H9 (cell line): ENCODE measurements around the gene BCAS4. TPM values are rescaled to one million over a fixed set of nuclear protein-coding genes. Genes with fewer than 3 reads are reported as not detected.

Source experiments
- DNase-seq: peaks from one replicate; pipeline ENCODE4 v3.0.0-alpha.2; 2017
- H2AFZ ChIP-seq: one replicate; pipeline ENCODE4 v1.6.1; 2013; ENCODE audit warnings: mild to moderate bottlenecking, low read length, control low read depth, moderate library complexity
- H2AK5ac ChIP-seq: 2 replicates; pipeline ENCODE4 v1.6.1; 2013; ENCODE audit warnings: low read length, control low read depth, mixed read lengths; ENCODE audit not compliant: insufficient read length
- H2BK120ac ChIP-seq: one replicate; pipeline ENCODE4 v1.6.1; 2013; ENCODE audit warnings: low read depth, mild to moderate bottlenecking, low read length, control low read depth, inconsistent platforms; ENCODE audit not compliant: poor library complexity, severe bottlenecking
- H2BK12ac ChIP-seq: 2 replicates; pipeline ENCODE4 v1.6.1; 2013; ENCODE audit warnings: low read length, control low read depth, mixed read lengths, low read depth; ENCODE audit not compliant: insufficient read length
- H2BK15ac ChIP-seq: 2 replicates; pipeline ENCODE4 v1.6.1; 2013; ENCODE audit warnings: low read depth, low read length, control low read depth
- H2BK20ac ChIP-seq: one replicate; pipeline ENCODE4 v1.6.1; 2013; ENCODE audit warnings: low read depth, mild to moderate bottlenecking, low read length, control low read depth, inconsistent platforms; ENCODE audit not compliant: poor library complexity, severe bottlenecking
- H2BK5ac ChIP-seq: 2 replicates; pipeline ENCODE4 v1.6.1; 2013; ENCODE audit warnings: low read length, control low read depth, mixed read lengths; ENCODE audit not compliant: insufficient read length
- H3K14ac ChIP-seq: 2 replicates; pipeline ENCODE4 v1.6.1; 2013; ENCODE audit warnings: low read length, control low read depth; ENCODE audit not compliant: insufficient read depth
- H3K18ac ChIP-seq: 2 replicates; pipeline ENCODE4 v1.6.1; 2013; ENCODE audit warnings: low read depth, mild to moderate bottlenecking, mixed read lengths, low read length, control low read depth; ENCODE audit not compliant: insufficient read length
- H3K23ac ChIP-seq: 2 replicates; pipeline ENCODE4 v1.6.1; 2013; ENCODE audit warnings: low read length, control low read depth, mixed read lengths, low read depth; ENCODE audit not compliant: insufficient read length
- H3K23me2 ChIP-seq: 2 replicates; pipeline ENCODE4 v1.6.1; 2013; ENCODE audit warnings: low read depth, mild to moderate bottlenecking, mixed read lengths, low read length, control low read depth; ENCODE audit not compliant: insufficient read length, poor library complexity, severe bottlenecking
- H3K27ac ChIP-seq: 2 replicates; pipeline ENCODE4 v1.5.1; 2013; ENCODE audit warnings: low read length, control low read depth, mixed read lengths, low read depth; ENCODE audit not compliant: insufficient read length
- H3K27me3 ChIP-seq: 2 replicates; pipeline ENCODE4 v1.6.1; 2013; ENCODE audit warnings: low read length, control low read depth, inconsistent platforms; ENCODE audit not compliant: insufficient read depth
- H3K4ac ChIP-seq: 2 replicates; pipeline ENCODE4 v1.6.1; 2013; ENCODE audit warnings: low read depth, mild to moderate bottlenecking, control low read depth, inconsistent platforms, low read length, moderate library complexity
- H3K4me1 ChIP-seq: 2 replicates; pipeline ENCODE4 v1.6.1; 2013; ENCODE audit warnings: low read length, control low read depth, inconsistent platforms; ENCODE audit not compliant: insufficient read depth
- H3K4me2 ChIP-seq: 2 replicates; pipeline ENCODE4 v1.6.1; 2013; ENCODE audit warnings: low read length, control low read depth, mixed read lengths; ENCODE audit not compliant: insufficient read length, insufficient read depth
- H3K56ac ChIP-seq: 2 replicates; pipeline ENCODE4 v1.6.1; 2013; ENCODE audit warnings: low read depth, mild to moderate bottlenecking, mixed read lengths, low read length, control low read depth; ENCODE audit not compliant: insufficient read length
- H3K79me1 ChIP-seq: 2 replicates; pipeline ENCODE4 v1.6.1; 2013; ENCODE audit warnings: low read depth, mild to moderate bottlenecking, moderate library complexity, low read length, control low read depth, inconsistent platforms; ENCODE audit not compliant: insufficient read depth, poor library complexity, severe bottlenecking
- H3K79me2 ChIP-seq: 2 replicates; pipeline ENCODE4 v1.6.1; 2013; ENCODE audit warnings: low read length, control low read depth, inconsistent platforms; ENCODE audit not compliant: insufficient read depth
- H3K9ac ChIP-seq: 2 replicates; pipeline ENCODE4 v1.6.1; 2013; ENCODE audit warnings: low read length, control low read depth, mixed read lengths; ENCODE audit not compliant: insufficient read length; ENCODE audit errors: extremely low read depth
- H3K9me3 ChIP-seq: one replicate; pipeline ENCODE4 v1.6.1; 2013; ENCODE audit warnings: low read depth, low read length, inconsistent platforms; ENCODE audit not compliant: control insufficient read depth
- H3T11ph ChIP-seq: one replicate; pipeline ENCODE4 v1.6.1; 2013; ENCODE audit warnings: mild to moderate bottlenecking, low read length, control low read depth, inconsistent platforms
- H4K20me1 ChIP-seq: one replicate; pipeline ENCODE4 v1.6.1; 2013; ENCODE audit not compliant: control insufficient read depth, insufficient read length, insufficient read depth
- H4K5ac ChIP-seq: 2 replicates; pipeline ENCODE4 v1.6.1; 2013; ENCODE audit warnings: low read depth, mild to moderate bottlenecking, mixed read lengths, low read length, control low read depth; ENCODE audit not compliant: insufficient read length
- H4K8ac ChIP-seq: replicated peaks from 2 replicates; pipeline ENCODE4 v1.6.1; 2013; ENCODE audit warnings: low read length, control low read depth, mixed read lengths, low read depth; ENCODE audit not compliant: insufficient read length
- H4K91ac ChIP-seq: 2 replicates; pipeline ENCODE4 v1.6.1; 2013; ENCODE audit warnings: low read depth, mild to moderate bottlenecking, moderate library complexity, mixed read lengths, low read length, control low read depth; ENCODE audit not compliant: insufficient read length
- H3K27ac Mint-ChIP-seq, 3 experiments: 2 replicates in 2 of 3; 3 replicates in 1 of 3; pipeline ENCODE4 v1.8.0; 2020 to 2021; ENCODE audit warnings: mixed read lengths in 3 of 3, mild to moderate bottlenecking in 1 of 3, moderate library complexity in 1 of 3
- H3K27me3 Mint-ChIP-seq: 2 replicates; pipeline ENCODE4 v1.8.0; 2021; ENCODE audit warnings: low read depth, mild to moderate bottlenecking, moderate library complexity, mixed read lengths
- H3K36me3 Mint-ChIP-seq, 3 experiments: 2 replicates in 2 of 3; 3 replicates in 1 of 3; pipeline ENCODE4 v1.8.0; 2020 to 2021; ENCODE audit warnings: low read depth in 3 of 3, mixed read lengths in 3 of 3; ENCODE audit not compliant: insufficient read depth in 1 of 3
- H3K4me1 Mint-ChIP-seq, 2 experiments: 2 replicates each; pipeline ENCODE4 v1.8.0; 2020; ENCODE audit warnings: mixed read lengths in 2 of 2
- H3K4me3 Mint-ChIP-seq, 2 experiments: 2 replicates in 1 of 2; 3 replicates in 1 of 2; pipeline ENCODE4 v1.8.0; 2020 to 2021; ENCODE audit warnings: mild to moderate bottlenecking in 2 of 2, mixed read lengths in 2 of 2, moderate library complexity in 1 of 2
- H3K9me3 Mint-ChIP-seq, 2 experiments: 2 replicates in 1 of 2; 3 replicates in 1 of 2; pipeline ENCODE4 v1.8.0; 2020; ENCODE audit warnings: mild to moderate bottlenecking in 2 of 2, mixed read lengths in 2 of 2, moderate library complexity in 1 of 2
- WGBS: extraction: QIAGEN DNeasy Blood & Tissue Kit; methylation state at CpG from one replicate; pipeline ENCODE4 v1.1.7; 2013; ENCODE audit warnings: missing lambda C conversion rate, low lambda C conversion rate, mixed read lengths; ENCODE audit not compliant: insufficient read length; ENCODE audit errors: extremely low coverage; 5-methylcytosine and 5-hydroxymethylcytosine counted together
- total RNA-seq: library from RNA; stranded (reverse); gene quantifications from 2 replicates; pipeline ENCODE4 v1.2.1, GENCODE V29; 2021
- TF ChIP-seq, protein P1 (sequence below): fragments of 200-600 bp; sonication (generic); conservative IDR thresholded peaks from 3 replicates; pipeline ENCODE4 v1.8.0; 2021; ENCODE audit warnings: antibody characterized with exemption, mild to moderate bottlenecking

BCAS4 gene
- total RNA-seq, 1 experiment from 2014 or later, result 16.9 TPM

DNA sequence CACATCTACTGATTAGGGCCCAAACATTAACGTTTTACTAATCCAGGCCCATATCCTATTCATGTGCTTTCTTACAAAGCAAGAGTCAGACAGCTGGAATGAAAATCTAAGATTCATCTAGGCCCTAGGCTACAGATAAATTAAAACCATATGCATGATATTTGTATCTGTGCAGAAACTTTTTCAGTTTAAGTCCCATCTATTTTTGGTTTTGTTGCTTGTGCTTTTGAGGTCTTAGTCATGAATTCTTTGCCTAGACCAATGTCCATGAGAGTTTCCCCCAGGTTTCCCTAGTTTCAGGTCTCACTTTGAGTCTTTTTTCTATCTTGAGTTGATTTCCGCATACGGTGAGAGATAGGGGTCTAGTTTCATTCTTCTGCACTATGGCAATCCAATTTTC lies 116.2 kb downstream of the BCAS4 start:
- peak overlapping the region in 1 of 3 experiments; percentile 47; a peak in 1 of 7 replicates for H3K27ac Mint-ChIP-seq
- H3K9ac ChIP-seq, result no peak overlapping the region
- no peak overlapping the region for H2BK15ac ChIP-seq
- H3K4me3 Mint-ChIP-seq, result no peak overlapping the region
- H3T11ph ChIP-seq, result no peak overlapping the region
- H3K4ac ChIP-seq, result no peak overlapping the region
- no peak overlapping the region for H3K23ac ChIP-seq
- H2BK20ac ChIP-seq, result no peak overlapping the region
- H3K9me3 Mint-ChIP-seq, result no peaks in the 10 kb centered on the region
- no CpG with 5 or more reads among the region's 3 CpGs for WGBS
- H4K5ac ChIP-seq, result no peak overlapping the region
- H3K79me1 ChIP-seq, result no peaks in the 10 kb centered on the region
- no peak overlapping the region for H3K4me2 ChIP-seq
- H3K36me3 Mint-ChIP-seq, result peaks cover 11 to 64% (median 49%) of the 10 kb centered on the region in 3 experiments; a peak in 6 of 7 replicates
- H2BK5ac ChIP-seq, result no peak overlapping the region
- DNase-seq, result no peak
- no peak overlapping the region for H3K27ac ChIP-seq
- no peak overlapping the region for H3K56ac ChIP-seq
- H2AK5ac ChIP-seq, result no peak overlapping the region
- no peaks in the 10 kb centered on the region for H4K20me1 ChIP-seq
- H4K8ac ChIP-seq, result no peak overlapping the region
- H3K23me2 ChIP-seq, result no peaks in the 10 kb centered on the region
- no peaks in the 10 kb centered on the region for H3K27me3 Mint-ChIP-seq
- H2BK120ac ChIP-seq, result no peak overlapping the region
- H2BK12ac ChIP-seq, result no peak overlapping the region
- peaks cover 54 to 55% of the 10 kb centered on the region in 2 experiments for H3K4me1 Mint-ChIP-seq
- no peak overlapping the region for H4K91ac ChIP-seq
- peaks cover 2% of the 10 kb centered on the region; the same call in 1 of the 2 replicates for H3K4me1 ChIP-seq
- TF ChIP-seq, protein P1, sequence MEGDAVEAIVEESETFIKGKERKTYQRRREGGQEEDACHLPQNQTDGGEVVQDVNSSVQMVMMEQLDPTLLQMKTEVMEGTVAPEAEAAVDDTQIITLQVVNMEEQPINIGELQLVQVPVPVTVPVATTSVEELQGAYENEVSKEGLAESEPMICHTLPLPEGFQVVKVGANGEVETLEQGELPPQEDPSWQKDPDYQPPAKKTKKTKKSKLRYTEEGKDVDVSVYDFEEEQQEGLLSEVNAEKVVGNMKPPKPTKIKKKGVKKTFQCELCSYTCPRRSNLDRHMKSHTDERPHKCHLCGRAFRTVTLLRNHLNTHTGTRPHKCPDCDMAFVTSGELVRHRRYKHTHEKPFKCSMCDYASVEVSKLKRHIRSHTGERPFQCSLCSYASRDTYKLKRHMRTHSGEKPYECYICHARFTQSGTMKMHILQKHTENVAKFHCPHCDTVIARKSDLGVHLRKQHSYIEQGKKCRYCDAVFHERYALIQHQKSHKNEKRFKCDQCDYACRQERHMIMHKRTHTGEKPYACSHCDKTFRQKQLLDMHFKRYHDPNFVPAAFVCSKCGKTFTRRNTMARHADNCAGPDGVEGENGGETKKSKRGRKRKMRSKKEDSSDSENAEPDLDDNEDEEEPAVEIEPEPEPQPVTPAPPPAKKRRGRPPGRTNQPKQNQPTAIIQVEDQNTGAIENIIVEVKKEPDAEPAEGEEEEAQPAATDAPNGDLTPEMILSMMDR, result no peak
- H3K14ac ChIP-seq, result no peak overlapping the region
- no peak overlapping the region for H3K18ac ChIP-seq
- no peak overlapping the region for H2AFZ ChIP-seq
- H3K79me2 ChIP-seq, result peaks cover 77% of the 10 kb centered on the region; the same call in 1 of the 2 replicates
- no peaks in the 10 kb centered on the region for H3K9me3 ChIP-seq
- no peaks in the 10 kb centered on the region for H3K27me3 ChIP-seq
